H1 (cell line): ENCODE measurements around the gene USH1G. TPM values are rescaled to one million over a fixed set of nuclear protein-coding genes. Genes with fewer than 3 reads are reported as not detected.

Experiments used
- FOSL1 ChIP-seq: IDR thresholded peaks from 2 replicates; pipeline ENCODE4 v1.6.1; 2011; ENCODE audit warnings: mild to moderate bottlenecking, low read depth, low read length, moderate library complexity; ENCODE audit not compliant: insufficient read depth
- JUN ChIP-seq: IDR thresholded peaks from 2 replicates; pipeline ENCODE4 v1.6.1; 2011; ENCODE audit warnings: low read depth, mild to moderate bottlenecking, improper control_type of control experiment, low read length
- POLR2A ChIP-seq, 2 experiments: IDR thresholded peaks; 1 replicate in 1 of 2; 2 replicates in 1 of 2; pipeline ENCODE4 v1.6.1; 2011; ENCODE audit warnings: low read depth in 2 of 2, low read length in 2 of 2, mild to moderate bottlenecking in 2 of 2; ENCODE audit errors: control extremely low read depth in 1 of 2
- RAD21 ChIP-seq, 2 experiments: IDR thresholded peaks in 1 of 2; conservative IDR thresholded peaks in 1 of 2; 2 replicates each; pipeline ENCODE4 v1.6.1; 2011; ENCODE audit warnings: low read depth in 2 of 2, low read length in 2 of 2, improper control_type of control experiment in 1 of 2, inconsistent platforms in 1 of 2, mild to moderate bottlenecking in 1 of 2, moderate library complexity in 1 of 2
- TBP ChIP-seq: IDR thresholded peaks from 2 replicates; pipeline ENCODE4 v1.6.1; 2011; ENCODE audit warnings: low read depth, low read length, improper control_type of control experiment
- TCF12 ChIP-seq: IDR thresholded peaks from 2 replicates; pipeline ENCODE4 v1.6.1; 2011; ENCODE audit warnings: low read depth, mild to moderate bottlenecking, low read length
- ZNF274 ChIP-seq: IDR thresholded peaks from 2 replicates; pipeline ENCODE4 v1.7.0; 2012; ENCODE audit warnings: low read length, borderline replicate concordance; ENCODE audit errors: extremely low read depth
- polyA plus RNA-seq, 7 experiments: library from polyadenylated mRNA; depleted of rRNA in 3 of 7; stranded (reverse) in 5 of 7; unstranded in 2 of 7; fragments of >200 nt in 5 of 7; fragments of 200-250 nt in 2 of 7; gene quantifications; 1 replicate in 5 of 7; 2 replicates in 1 of 7; 4 replicates in 1 of 7; pipeline versions ENCODE4 v1.2.1 to v1.2.3, GENCODE V29; 2011 to 2013; ENCODE audit warnings: missing spikeins in 2 of 7, mixed read lengths in 2 of 7
- total RNA-seq: library from RNA; stranded (reverse); fragmentation: NEBNext Ultra II Directional; extraction: Animal tissue kit (Norgen Biotek cat#: 25700); gene quantifications from 2 replicates; pipeline ENCODE4 v1.2.1, GENCODE V29; 2021
- TF ChIP-seq, protein P1 (sequence below): IDR thresholded peaks from 2 replicates; pipeline ENCODE4 v1.6.1; 2012; ENCODE audit warnings: inconsistent platforms

The USH1G gene
- total and polyA plus RNA-seq, 2 of the 8 experiments (the other 6 are each of a cell fraction or from before 2014, with no cell fraction given) = 1.6 to 4.3 TPM

DNA sequence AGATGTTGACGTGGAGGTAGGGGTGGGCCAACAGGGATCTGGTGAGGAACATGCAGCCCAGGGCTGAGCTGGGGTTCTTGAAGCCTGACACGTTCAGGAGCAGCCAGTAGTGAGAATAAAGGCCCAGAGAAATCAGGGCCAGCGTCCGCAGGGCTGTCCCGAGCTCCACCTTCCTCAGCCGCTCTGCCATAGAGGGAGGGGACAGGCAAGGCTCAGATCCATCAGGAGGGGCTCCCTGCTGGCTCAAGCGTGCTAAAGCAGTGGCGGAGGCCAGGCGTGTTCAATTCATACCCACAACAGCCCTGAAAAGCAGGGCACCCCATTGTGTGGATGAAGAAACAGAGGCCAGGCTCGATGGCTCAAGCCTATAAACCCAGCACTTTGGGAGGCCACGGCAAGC lies 42.0 kb downstream of the USH1G start (continued):
- TF ChIP-seq RAD21 (IDR thresholded peaks at IDR 0.05 in 1 of 2, conservative IDR thresholded peaks at IDR 0.05 in 1 of 2; ENCODE audit: low read depth in 2 of 2, low read length in 2 of 2) (no peak), TBP (no peak), POLR2A (IDR thresholded peaks at IDR 0.05; ENCODE audit: control extremely low read depth in 1 of 2, low read depth in 2 of 2, low read length in 2 of 2) (no peak), FOSL1 (no peak), ZNF274 (no peak), TCF12 (no peak), JUN (no peak)
- TF ChIP-seq, protein P1, sequence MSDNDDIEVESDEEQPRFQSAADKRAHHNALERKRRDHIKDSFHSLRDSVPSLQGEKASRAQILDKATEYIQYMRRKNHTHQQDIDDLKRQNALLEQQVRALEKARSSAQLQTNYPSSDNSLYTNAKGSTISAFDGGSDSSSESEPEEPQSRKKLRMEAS = no peak
